Endothelial cell of umbilical vein (primary cell): Measurements from ENCODE around the gene PLRG1. TPM values are rescaled to one million over a fixed set of nuclear protein-coding genes. Genes with fewer than 3 reads are reported as not detected.

Experiments used
- BruUV-seq: library from RNA; stranded (reverse); fragments of 400-500 nt; replicated peaks from 2 replicates; lab custom pipeline; 2021; lab: Mats Ljungman, UMichigan
- CTCF ChIA-PET: fragments of 300-600, 350-600 bp; sonication (Branson Sonifier 250); formaldehyde crosslinking; loops from one replicate; lab custom pipeline; 2021; ENCODE audit warnings: antibody characterized with exemption, inconsistent platforms; lab: Charles Lee
- POLR2A ChIA-PET: fragments of 300-600, 350-600 bp; sonication (Branson Sonifier 250); formaldehyde crosslinking; loops from one replicate; lab custom pipeline; 2021; ENCODE audit warnings: antibody characterized with exemption, inconsistent platforms; lab: Charles Lee
- DNase-seq: peaks from one replicate; pipeline ENCODE4 v3.0.0-alpha.2; 2011; ENCODE audit warnings: low read depth, low spot score
- FAIRE-seq: peaks from 2 replicates; lab custom pipeline; 2011; peaks lifted over from hg19 to GRCh38; lab: Jason Lieb, UNC
- H2AFZ ChIP-seq: 2 replicates; pipeline ENCODE4 v1.6.0; 2012; ENCODE audit warnings: low read depth, low read length, control low read depth, inconsistent platforms
- H3K27ac ChIP-seq: 2 replicates; pipeline ENCODE4 v1.5.1; 2011; ENCODE audit warnings: low read depth, mild to moderate bottlenecking, control low read depth, low read length, moderate library complexity; ENCODE audit not compliant: insufficient read depth
- H3K27me3 ChIP-seq, 2 experiments: 2 replicates each; pipeline versions ENCODE4 v1.6.0 to v1.6.1; 2011; ENCODE audit warnings: low read length in 2 of 2, mixed read lengths in 1 of 2; ENCODE audit not compliant: control insufficient read depth in 2 of 2, insufficient read depth in 2 of 2
- H3K36me3 ChIP-seq, 2 experiments: 2 replicates in 1 of 2; 3 replicates in 1 of 2; pipeline ENCODE4 v1.5.1; 2011; ENCODE audit warnings: low read length in 2 of 2, mild to moderate bottlenecking in 1 of 2, moderate library complexity in 1 of 2; ENCODE audit not compliant: control insufficient read depth in 2 of 2, insufficient read depth in 2 of 2; ENCODE audit errors: extremely low read depth in 1 of 2
- H3K4me1 ChIP-seq: 3 replicates; pipeline ENCODE4 v1.5.1; 2011; ENCODE audit warnings: mild to moderate bottlenecking, low read length; ENCODE audit not compliant: control insufficient read depth, insufficient read depth; ENCODE audit errors: extremely low read depth
- H3K4me2 ChIP-seq: 2 replicates; pipeline ENCODE4 v1.6.1; 2011; ENCODE audit warnings: low read length, control low read depth, mixed read lengths; ENCODE audit not compliant: insufficient read depth
- H3K4me3 ChIP-seq, 3 experiments: fragments of 200-600 bp in 1 of 3; sonication (generic), shearing (Covaris generic) in 1 of 3; replicated peaks in 1 of 3; 2 replicates each; pipeline ENCODE4 v1.5.1; 2011 to 2016; ENCODE audit warnings: control low read depth in 3 of 3, low read length in 3 of 3, mild to moderate bottlenecking in 2 of 3, inconsistent platforms in 1 of 3, low read depth in 1 of 3, moderate library complexity in 1 of 3; ENCODE audit not compliant: insufficient read depth in 1 of 3
- H3K79me2 ChIP-seq: 2 replicates; pipeline ENCODE4 v1.6.0; 2012; ENCODE audit warnings: low read length, inconsistent platforms; ENCODE audit not compliant: control insufficient read depth, insufficient read depth
- H3K9ac ChIP-seq: replicated peaks from 2 replicates; pipeline ENCODE3; 2011; ENCODE audit warnings: low read length, control low read depth; ENCODE audit not compliant: insufficient read depth; ENCODE audit errors: extremely low read depth
- H3K9me1 ChIP-seq: replicated peaks from 3 replicates; pipeline ENCODE4 v1.6.0; 2011; ENCODE audit warnings: mild to moderate bottlenecking, low read length; ENCODE audit not compliant: control insufficient read depth, insufficient read depth; ENCODE audit errors: extremely low read depth
- H3K9me3 ChIP-seq: replicated peaks from 2 replicates; pipeline ENCODE4 v1.5.1; 2012; ENCODE audit warnings: low read length, inconsistent platforms; ENCODE audit not compliant: control insufficient read depth, insufficient read depth
- H4K20me1 ChIP-seq: replicated peaks from 2 replicates; pipeline ENCODE3; 2011; ENCODE audit warnings: mild to moderate bottlenecking, low read length; ENCODE audit not compliant: control insufficient read depth, insufficient read depth; ENCODE audit errors: extremely low read depth
- CTCF ChIP-seq, 2 donors: IDR thresholded peaks; 1 replicate in 1 of 2; 2 replicates in 1 of 2; pipeline ENCODE4 v1.5.1; 2011; ENCODE audit warnings: low read length in 2 of 2, mild to moderate bottlenecking in 2 of 2, moderate library complexity in 2 of 2, control low read depth in 1 of 2, inconsistent platforms in 1 of 2, low read depth in 1 of 2; ENCODE audit not compliant: insufficient read depth in 1 of 2; ENCODE audit errors: extremely low read depth in 1 of 2
- EZH2 ChIP-seq: IDR thresholded peaks from 2 replicates; pipeline ENCODE4 v1.6.1; 2012; ENCODE audit warnings: borderline replicate concordance, low read depth, mild to moderate bottlenecking, moderate library complexity, low read length, inconsistent platforms; ENCODE audit not compliant: severe bottlenecking
- FOS ChIP-seq: IDR thresholded peaks from 2 replicates; pipeline ENCODE4 v1.6.1; 2011; ENCODE audit warnings: mild to moderate bottlenecking, low read length, moderate library complexity, borderline replicate concordance; ENCODE audit not compliant: insufficient read depth
- GATA2 ChIP-seq: IDR thresholded peaks from 2 replicates; pipeline ENCODE4 v1.7.0; 2011; ENCODE audit warnings: low read depth, mild to moderate bottlenecking, moderate library complexity, mixed read lengths, low read length; ENCODE audit not compliant: insufficient read length, insufficient read depth
- JUN ChIP-seq: IDR thresholded peaks from 2 replicates; pipeline ENCODE4 v1.6.1; 2011; ENCODE audit warnings: borderline replicate concordance, low read depth; ENCODE audit not compliant: insufficient read length, insufficient read depth
- MAX ChIP-seq: IDR thresholded peaks from 2 replicates; pipeline ENCODE4 v1.6.1; 2011; ENCODE audit not compliant: insufficient read depth, insufficient read length
- MYC ChIP-seq: IDR thresholded peaks from one replicate; pipeline ENCODE4 v1.6.1; 2011; ENCODE audit warnings: mild to moderate bottlenecking, low read depth, low read length
- POLR2A ChIP-seq: IDR thresholded peaks from 2 replicates; pipeline ENCODE4 v1.6.1; 2012; ENCODE audit warnings: low read depth, mild to moderate bottlenecking, control low read depth, low read length
- POLR2AphosphoS5 ChIP-seq: IDR thresholded peaks from 2 replicates; pipeline ENCODE4 v1.6.1; 2012; ENCODE audit warnings: low read depth, mild to moderate bottlenecking, control low read depth, low read length, moderate library complexity; ENCODE audit not compliant: insufficient read depth
- dilution Hi-C: fragments of 300-500 bp; cut with MboI; formaldehyde crosslinking; loops from one replicate; pipeline ENCODE4 v1.15.0; 2019; ENCODE audit warnings: low sequenced_read_pairs; ENCODE audit not compliant: extremely low pct_ligation_motif_present
- intact Hi-C: fragments of 100-400 bp; cut with micrococcal nuclease; formaldehyde crosslinking; loops from one replicate; pipeline ENCODE4 v1.10.0; 2022
- polyA plus RNA-seq, 4 experiments: library from polyadenylated mRNA; depleted of rRNA in 3 of 4; stranded (reverse) in 3 of 4; unstranded in 1 of 4; fragments of >200 nt; gene quantifications; 2 replicates each; pipeline versions ENCODE4 v1.2.1 to v1.2.3, GENCODE V29; 2011 to 2012; ENCODE audit warnings: missing spikeins in 1 of 4
- total RNA-seq: library from RNA; stranded (reverse); gene quantifications from 2 replicates; pipeline ENCODE4 v1.2.3, GENCODE V29; 2021

PLRG1 gene
- total and polyA plus RNA-seq, 2 donors (not counting 3 experiments of a cell fraction or from before 2014, with no cell fraction given), result 50.9 to 91.9 TPM

GRCh38 chr4:154569584-154569983, 19.4 kb upstream of the PLRG1 start:
- dilution Hi-C loops, result no loop called here
- Histone ChIP-seq H3K27me3 (peaks cover 0 to 2% of the 10 kb centered on the region in 2 experiments), H3K4me1 (no peaks in the 10 kb centered on the region), H3K4me3 (no peak overlapping the region), H3K9ac (no peak overlapping the region), H3K27ac (no peak overlapping the region), H2AFZ (no peak overlapping the region), H3K9me3 (no peaks in the 10 kb centered on the region), H3K79me2 (no peaks in the 10 kb centered on the region), H4K20me1 (no peaks in the 10 kb centered on the region), H3K36me3 (no peaks in the 10 kb centered on the region), H3K4me2 (no peak overlapping the region), H3K9me1 (no peaks in the 10 kb centered on the region)
- no peak for FAIRE-seq
- TF ChIP-seq EZH2 (no peak), JUN (no peak), FOS (no peak)
- ChIA-PET CTCF (interaction anchor here (0.8 to 1.5 kb wide), 3 partner anchors 10 to 68 kb away, joined by 3 to 8 read pairs (median 3); no protein-coding TSS in a partner anchor), POLR2A (no interaction called here)
- intact Hi-C loops, result no loop called here
- no peak for DNase-seq
- BruUV-seq, result no TSS peak

GRCh38 chr4:154569028-154569427, 18.8 kb upstream of the PLRG1 start:
- H3K4me3 ChIP-seq, result no peak overlapping the region
- intact Hi-C loops, result no loop called here
- H3K27ac ChIP-seq, result no peak overlapping the region
- H4K20me1 ChIP-seq, result no peaks in the 10 kb centered on the region
- TF ChIP-seq POLR2AphosphoS5 (no peak), CTCF (IDR thresholded peaks at IDR 0.05; ENCODE audit: extremely low read depth in 1 of 2, insufficient read depth in 1 of 2, low read depth in 1 of 2, low read length in 2 of 2) (no peak), GATA2 (no peak), POLR2A (no peak), MYC (no peak), JUN (no peak), EZH2 (no peak), MAX (no peak), FOS (no peak)
- peaks cover 0 to 2% of the 10 kb centered on the region in 2 experiments for H3K27me3 ChIP-seq
- FAIRE-seq (no peak), DNase-seq (no peak)
- POLR2A ChIA-PET, result no interaction called here
- no peak overlapping the region for H3K9ac ChIP-seq
- dilution Hi-C loops, result no loop called here
- H3K79me2 ChIP-seq, result no peaks in the 10 kb centered on the region
- CTCF ChIA-PET, result interaction anchor here (0.8 to 2.7 kb wide), 3 partner anchors 10 to 68 kb away, joined by 3 to 15 read pairs (median 8); no protein-coding TSS in a partner anchor
- no peaks in the 10 kb centered on the region for H3K9me1 ChIP-seq
- no peaks in the 10 kb centered on the region for H3K4me1 ChIP-seq
- H3K9me3 ChIP-seq, result no peaks in the 10 kb centered on the region
- H2AFZ ChIP-seq, result no peak overlapping the region
- no peak overlapping the region for H3K4me2 ChIP-seq
- no peaks in the 10 kb centered on the region for H3K36me3 ChIP-seq
- BruUV-seq, result no TSS peak
